Fibroblast of skin of scalp (primary cell): ENCODE data around the gene NLGN2.

Experiments used
- DNase-seq: peaks from one replicate; pipeline ENCODE4 v3.0.0-alpha.2; 2013

The NLGN2 gene

DNA sequence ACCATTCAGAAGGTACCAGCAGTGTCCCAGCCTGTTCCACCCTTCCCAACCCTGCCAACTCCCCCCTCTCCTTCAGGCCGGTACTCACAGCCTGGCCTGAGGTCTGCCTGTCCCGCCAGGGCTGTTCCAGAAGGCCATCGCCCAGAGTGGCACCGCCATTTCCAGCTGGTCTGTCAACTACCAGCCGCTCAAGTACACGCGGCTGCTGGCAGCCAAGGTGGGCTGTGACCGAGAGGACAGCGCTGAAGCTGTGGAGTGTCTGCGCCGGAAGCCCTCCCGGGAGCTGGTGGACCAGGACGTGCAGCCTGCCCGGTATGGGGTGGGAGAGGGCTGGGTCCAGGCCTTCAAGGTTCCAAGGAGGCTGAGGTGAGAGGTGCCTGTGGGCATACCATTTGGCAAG is 7.2 kb downstream of the NLGN2 start:
- DNase-seq = no peak

DNA sequence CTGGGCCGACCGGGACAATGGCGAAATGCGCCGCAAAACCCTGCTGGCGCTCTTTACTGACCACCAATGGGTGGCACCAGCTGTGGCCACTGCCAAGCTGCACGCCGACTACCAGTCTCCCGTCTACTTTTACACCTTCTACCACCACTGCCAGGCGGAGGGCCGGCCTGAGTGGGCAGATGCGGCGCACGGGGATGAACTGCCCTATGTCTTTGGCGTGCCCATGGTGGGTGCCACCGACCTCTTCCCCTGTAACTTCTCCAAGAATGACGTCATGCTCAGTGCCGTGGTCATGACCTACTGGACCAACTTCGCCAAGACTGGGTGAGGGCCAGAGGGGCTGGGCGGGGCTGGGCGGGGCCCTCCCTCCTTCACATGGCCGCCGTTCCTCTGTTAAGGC is 8.1 kb downstream of the NLGN2 start:
- DNase-seq = no peak

DNA sequence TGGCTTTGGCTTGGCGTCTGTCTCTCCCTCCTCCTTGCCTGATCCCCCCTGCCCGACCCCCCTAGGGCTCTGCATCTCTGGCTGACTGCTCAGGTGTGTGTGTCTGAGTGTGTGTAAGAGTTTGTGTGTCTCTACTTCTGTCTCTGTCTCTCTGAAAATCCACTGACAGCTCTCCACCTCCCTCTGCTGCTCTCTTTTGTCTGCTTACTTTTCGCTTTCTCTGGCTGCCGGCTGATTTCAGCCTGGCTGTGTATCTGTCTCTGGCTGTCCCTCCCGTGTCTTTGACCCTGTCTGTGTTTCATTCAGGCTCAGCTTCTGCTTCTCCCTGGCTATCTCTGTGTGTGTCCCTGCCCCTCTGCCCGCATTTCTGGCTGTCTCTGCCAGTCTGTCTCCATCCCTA is 8.7 kb downstream of the NLGN2 start:
- DNase-seq = no peak

DNA sequence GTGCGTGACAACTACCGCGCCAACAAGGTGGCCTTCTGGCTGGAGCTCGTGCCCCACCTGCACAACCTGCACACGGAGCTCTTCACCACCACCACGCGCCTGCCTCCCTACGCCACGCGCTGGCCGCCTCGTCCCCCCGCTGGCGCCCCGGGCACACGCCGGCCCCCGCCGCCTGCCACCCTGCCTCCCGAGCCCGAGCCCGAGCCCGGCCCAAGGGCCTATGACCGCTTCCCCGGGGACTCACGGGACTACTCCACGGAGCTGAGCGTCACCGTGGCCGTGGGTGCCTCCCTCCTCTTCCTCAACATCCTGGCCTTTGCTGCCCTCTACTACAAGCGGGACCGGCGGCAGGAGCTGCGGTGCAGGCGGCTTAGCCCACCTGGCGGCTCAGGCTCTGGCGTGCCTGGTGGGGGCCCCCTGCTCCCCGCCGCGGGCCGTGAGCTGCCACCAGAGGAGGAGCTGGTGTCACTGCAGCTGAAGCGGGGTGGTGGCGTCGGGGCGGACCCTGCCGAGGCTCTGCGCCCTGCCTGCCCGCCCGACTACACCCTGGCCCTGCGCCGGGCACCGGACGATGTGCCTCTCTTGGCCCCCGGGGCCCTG is 9.5 kb downstream of the NLGN2 start:
- no peak for DNase-seq

DNA sequence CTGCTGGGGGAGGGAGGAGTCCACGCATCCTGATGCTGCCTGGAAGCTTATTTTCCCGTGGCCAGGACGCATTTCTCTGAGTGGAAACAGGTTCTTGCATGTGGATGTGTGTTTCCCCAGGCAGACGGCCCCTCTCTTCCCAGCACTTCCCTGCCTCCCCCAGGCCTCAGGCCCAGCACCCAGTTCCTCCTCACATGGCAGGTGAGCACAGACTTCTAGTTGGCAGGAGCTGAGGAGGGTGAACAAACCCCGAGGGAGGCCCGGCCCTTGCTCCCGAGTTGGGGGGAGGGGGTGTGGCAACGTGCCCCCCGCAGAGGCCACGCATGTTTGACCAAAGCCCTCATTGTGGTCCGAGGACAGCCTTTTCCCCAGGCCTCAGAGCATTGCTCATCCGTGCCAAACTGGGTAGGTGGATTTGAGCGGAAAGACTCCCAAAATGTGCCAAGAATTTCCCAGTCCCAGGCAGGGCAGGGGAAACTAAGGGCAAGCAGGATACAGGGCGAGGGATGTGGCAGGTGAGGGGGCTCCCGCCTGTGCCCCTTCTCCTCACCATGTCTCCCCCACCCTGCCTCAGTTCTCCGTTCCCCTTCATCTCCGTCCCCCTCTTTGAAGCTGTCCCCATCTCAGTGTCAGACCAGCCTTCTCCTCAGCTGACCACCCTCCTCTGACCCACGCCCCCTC is 11.0 kb downstream of the NLGN2 start:
- DNase-seq = no peak

DNA sequence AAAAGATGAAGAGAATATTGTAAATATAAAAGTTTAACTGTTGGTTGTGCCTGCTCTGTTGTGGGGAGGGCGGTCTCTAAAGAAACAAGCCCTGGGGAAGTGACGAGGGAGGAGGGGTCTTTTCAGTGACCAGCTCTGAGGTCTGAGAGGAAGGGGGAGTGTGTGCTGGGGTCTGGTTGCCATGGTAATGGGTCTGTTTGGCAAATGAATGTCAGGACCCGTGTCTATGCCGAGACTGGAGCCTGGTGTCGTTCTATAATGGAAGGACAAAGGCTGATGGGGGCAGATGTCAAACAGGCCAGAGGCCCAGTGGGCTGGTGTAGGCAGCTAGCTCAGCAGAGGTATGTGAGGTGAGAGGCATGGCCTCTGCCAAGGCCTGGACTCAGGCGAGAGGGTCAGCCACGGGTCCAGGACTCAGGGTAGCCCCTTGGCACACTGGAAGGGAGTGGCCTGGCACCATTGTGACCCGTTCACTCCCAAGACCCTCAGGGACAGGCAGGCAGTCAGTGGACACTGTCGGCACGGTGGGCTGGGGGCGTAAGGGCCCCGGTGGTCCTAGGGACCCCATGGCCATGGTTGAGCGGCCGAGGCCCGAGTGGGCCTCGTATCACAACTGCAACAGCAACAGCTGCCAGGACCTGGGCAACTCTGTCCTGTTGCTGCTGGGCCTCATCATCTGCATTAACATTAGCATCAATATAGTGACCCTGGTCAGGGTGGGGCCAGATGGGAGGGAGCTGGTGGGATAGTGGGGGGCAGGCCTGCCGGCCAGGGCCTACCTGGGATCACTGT is 12.4 kb downstream of the NLGN2 start, which contains the start of gene SPEM1:
SPEM1 (plus strand) TSS at position 506 of the 792 bp plus-strand sequence; CDS start at position 567, 61 bp downstream.
- no peak for DNase-seq

DNA sequence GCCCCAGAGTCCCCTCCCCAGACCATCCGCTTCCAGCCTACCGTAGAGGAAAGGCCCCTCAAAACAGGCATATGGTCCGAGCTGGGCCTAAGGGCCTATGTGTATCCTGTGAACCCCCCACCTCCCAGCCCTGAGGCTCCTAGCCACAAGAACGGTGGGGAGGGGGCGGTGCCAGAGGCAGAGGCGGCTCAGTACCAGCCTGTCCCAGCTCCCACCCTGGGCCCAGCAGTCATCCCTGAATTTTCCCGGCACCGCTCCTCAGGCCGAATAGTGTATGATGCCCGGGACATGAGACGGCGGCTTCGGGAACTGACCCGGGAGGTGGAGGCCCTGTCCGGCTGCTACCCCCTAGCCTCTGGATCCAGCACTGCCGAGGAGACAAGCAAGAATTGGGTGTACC is 13.5 kb downstream of the NLGN2 start:
- no peak for DNase-seq

DNA sequence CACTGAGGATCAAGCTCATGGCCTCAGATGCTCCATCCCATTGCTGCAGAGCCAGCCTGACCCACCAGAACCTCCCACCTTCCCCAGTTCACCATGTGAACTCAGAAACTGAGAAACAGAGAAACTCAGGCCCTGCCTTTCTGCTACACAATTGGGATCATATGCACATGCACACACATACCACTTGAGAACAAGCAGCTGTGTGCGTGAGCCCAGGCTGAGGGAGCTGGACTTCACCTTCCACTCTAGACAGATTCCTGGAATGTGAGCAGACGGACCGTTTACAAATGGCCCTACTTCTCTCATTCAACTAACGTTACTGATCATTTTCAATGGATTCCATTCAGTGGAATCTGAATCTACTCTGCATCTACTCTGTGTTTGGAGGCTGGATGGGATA is 16.0 kb downstream of the NLGN2 start:
- DNase-seq = no peak

DNA sequence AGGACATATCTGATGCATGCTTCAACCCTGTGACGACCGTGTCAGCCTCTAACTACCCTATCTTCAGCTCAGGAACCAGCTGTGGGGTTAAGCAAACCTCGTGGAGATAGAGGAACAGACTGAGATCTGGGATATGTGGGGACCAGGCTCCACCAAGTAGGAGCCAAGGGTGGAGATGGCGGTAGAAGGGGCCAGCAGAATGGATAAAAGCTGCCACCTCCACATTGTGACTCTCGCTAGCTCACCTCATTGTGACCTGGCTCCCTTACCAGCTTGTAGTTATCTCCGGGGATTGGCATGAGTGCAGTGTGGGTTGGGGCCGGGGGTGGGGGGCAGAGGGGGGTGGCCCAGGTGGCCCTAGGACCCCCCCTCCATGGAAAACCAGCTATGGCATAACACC is 17.7 kb downstream of the NLGN2 start, which contains the start of gene SPEM2:
SPEM2 (plus strand) TSS at position 301 of the 400 bp plus-strand sequence; CDS start at position 374, 73 bp downstream.
- no peak for DNase-seq

DNA sequence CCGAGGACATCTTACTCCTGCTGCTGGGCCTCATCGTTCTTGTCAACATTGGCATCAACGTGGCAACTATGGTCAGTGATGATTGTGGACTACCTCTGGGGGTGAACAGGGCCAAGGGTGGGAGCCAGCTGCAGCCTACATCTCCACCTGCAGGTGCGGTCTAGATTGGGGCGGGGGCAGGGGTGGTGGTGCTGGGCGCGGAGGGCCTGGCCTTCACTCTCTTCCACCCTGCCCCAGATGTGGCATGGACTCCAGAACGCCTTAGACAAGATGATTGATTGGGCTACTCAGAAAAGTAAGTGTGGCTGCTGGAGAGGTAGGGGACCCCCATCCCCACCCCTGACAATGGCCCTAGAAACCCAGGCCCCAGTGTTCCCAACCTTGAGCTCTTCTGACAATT is 18.1 kb downstream of the NLGN2 start:
- no peak for DNase-seq

DNA sequence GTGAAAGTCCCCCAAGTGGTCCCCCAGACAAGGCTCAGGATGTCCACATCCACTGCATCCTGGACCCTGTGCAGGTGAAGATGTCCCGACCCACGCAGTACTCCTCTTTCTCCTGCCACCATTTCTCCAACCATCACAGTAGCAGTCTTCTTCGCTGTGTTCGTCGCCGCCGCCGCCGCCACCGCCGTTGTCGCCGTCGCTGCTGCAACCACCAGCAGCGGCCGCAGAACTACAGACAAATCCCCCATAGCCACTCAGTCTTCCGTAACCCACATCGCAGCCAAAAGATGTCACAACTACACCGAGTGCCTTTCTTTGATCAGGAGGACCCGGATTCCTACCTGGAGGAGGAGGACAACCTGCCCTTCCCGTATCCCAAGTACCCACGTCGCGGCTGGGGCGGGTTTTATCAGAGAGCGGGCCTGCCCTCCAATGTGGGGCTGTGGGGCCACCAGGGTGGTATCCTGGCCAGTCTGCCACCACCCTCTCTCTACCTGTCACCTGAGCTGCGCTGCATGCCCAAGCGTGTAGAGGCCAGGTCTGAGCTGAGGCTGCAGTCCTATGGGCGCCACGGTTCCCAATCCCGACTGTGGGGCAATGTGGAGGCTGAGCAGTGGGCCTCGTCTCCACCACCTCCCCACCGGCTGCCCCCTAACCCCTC is 18.7 kb downstream of the NLGN2 start:
- DNase-seq = no peak

DNA sequence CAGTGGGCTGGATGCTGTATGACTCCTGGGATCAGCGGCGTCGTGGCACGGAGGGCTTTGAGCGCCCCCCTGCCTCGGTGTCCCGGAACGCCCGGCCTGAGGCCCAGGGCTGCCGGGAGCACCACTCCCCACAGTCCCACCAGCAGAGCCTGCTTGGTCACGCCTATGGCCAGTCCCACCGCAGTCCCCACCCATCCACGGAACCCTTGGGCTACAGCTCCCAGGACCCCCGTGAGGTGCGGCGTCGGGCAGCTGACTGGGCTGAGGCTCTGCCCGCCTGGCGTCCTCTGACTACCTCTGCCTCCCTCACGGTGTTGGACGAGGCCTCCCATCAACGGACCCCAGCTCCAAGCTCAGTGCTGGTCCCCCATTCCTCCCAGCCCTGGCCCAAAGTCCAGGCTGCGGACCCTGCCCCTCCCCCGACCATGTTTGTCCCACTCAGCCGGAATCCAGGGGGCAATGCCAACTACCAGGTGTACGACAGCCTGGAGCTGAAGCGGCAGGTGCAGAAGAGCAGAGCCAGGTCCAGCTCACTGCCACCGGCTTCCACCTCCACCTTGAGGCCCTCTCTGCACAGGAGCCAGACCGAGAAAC is 19.3 kb downstream of the NLGN2 start:
- DNase-seq = no peak

DNA sequence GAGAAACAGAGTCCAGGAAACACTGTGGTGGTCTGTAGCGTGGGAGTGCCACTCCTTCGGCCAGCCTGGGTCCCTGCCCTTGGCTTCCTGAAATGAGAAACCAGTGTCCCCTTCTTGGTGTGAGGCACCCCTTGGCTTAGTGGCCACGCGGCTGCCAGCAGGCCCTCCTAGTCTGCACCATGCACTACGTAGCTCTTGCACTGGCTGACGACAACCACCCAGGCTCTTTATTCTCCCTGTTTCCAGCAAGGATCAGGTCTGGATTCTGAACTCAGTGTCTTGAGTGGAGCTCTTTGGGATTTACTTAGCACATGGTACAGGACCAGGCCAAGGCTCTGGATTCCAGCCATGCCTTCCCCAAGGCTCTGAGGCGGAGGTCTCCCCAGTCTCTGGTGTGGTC is 19.9 kb downstream of the NLGN2 start:
- no peak for DNase-seq

DNA sequence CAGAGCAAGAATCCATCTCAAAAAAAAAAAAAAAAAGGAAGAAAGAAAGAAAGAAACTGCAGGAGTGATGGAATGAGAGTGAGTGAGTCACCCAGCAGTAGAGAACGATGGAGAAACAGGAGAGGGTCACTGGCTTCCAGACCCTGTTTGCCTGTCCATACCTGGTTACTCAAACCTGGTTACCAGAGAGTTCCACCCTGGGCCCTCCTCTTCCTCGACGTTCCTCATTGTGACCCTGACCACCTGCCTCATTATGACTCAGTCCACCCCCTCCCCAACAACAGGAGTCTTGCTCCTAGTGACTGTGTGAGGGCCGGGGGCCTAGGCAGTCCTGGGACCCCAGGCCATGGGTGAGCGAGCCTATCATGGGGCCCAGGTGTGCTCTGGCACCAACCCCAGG is 20.9 kb downstream of the NLGN2 start, which contains the start of gene SPEM3:
SPEM3 (plus strand) TSS at position 301 of the 400 bp plus-strand sequence; CDS start at position 347, 46 bp downstream.
- no peak for DNase-seq

DNA sequence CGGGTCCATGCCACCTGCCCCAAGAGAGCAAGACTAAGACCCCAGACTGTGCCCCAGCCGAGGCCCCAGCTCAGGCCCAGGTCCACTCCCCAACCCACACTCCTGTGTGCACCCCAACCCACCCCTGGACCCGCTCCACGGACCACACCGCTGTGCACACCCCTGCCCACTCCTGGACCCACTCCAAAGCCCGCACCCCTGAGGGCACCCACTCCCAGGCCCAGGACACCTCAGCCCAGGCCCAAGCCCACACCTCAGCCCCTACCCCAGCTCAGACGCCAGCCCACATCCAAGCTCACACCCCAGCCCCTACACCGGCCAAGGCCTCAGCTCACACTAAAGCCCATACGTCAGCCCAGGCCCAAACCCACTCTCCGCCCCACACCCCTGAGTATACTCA is 22.1 kb downstream of the NLGN2 start:
- no peak for DNase-seq

DNA sequence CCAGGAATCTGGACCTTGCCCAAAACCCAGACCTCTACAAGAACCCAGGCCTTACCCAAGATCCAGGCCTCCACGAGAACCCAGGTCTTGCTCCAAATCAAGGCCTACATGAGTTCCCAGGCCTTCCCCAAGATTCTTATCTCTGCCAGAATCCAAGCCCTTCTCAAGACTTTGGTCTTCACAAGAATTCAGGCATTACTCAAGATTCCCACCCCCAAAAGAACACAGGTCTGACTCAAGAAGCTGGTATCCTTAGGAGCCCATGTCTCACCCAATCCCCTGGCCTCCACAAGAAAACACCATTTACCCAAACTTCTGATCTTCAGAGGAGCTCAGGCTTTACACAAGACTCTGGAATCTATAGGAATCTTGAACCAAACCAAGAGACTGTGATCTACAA is 23.6 kb downstream of the NLGN2 start:
- no peak for DNase-seq

DNA sequence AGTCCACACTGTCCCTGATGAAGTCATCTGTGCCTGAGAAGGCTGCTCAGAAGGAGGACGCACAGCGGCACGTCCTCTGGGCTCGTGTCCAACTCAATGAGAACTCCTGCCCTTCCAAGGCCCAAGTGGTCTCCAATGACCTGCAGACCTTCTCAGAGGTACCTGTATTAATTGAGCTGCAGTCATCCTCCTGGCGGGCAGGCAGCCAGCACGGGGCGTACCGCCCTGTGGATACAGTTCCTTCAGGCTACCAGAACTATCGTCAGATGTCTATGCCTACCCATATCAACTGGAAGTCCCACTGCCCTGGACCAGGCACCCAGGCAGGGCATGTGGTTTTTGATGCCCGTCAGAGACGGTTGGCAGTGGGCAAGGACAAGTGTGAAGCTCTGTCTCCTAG is 24.7 kb downstream of the NLGN2 start:
- no peak for DNase-seq

DNA sequence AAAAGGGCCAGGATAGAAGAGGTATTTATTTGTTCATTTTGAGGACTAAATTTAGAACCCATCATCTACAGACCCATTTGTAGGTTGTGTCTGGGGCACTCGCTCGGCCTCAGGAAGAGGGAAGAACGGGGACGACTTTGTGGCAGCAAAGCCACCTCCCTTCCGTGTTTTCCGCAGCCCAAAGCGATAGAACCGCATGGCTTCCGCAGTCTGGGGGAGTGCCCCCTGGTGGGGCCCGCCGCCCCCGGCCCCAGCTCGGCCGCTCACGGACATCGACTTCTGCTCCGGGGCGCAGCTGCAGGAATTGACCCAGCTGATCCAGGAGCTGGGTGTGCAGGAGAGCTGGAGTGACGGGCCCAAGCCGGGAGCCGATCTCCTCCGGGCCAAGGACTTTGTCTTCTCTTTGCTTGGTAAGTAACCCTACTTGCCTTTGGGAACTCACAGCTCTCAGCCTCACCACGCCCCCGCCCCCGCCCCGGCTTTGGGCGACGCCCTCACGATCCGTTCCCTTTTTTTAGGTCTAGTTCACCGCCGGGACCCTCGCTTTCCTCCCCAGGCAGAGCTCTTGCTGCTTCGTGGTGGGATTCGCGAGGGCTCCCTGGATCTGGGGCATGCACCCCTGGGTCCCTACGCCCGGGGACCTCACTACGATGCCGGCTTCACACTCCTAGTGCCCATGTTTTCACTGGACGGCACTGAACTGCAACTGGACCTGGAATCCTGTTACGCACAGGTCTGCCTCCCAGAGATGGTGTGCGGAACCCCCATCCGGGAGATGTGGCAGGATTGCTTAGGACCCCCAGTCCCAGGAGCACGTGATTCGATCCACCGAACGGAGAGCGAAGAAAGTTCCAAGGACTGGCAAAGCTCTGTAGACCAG is 28.3 kb downstream of the NLGN2 start:
- DNase-seq = no peak

DNA sequence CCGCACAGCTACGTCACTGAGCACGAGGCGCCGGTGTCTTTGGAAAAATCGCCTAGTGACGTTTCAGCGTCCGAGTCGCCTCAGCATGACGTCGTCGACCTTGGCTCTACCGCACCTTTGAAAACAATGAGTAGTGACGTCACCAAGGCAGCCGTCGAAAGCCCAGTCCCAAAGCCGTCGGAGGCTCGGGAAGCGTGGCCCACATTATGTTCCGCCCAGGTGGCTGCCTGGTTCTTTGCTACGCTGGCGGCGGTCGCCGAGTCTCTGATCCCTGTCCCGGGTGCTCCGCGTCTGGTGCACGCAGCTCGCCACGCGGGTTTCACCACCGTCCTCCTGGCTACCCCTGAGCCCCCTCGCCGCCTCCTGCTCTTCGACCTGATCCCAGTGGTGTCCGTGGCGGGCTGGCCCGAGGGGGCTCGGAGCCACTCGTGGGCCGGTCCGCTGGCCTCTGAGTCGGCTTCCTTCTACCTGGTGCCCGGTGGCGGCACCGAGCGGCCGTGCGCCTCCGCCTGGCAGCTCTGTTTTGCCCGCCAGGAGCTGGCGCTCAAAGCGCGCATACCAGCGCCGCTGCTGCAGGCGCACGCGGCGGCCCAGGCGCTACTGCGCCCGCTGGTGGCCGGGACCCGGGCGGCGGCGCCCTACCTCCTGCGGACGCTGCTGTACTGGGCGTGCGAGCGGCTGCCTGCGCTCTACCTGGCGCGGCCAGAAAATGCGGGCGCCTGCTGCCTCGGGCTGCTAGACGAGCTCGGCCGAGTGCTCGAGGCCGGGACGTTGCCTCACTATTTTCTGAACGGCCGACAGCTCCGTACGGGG is 29.1 kb downstream of the NLGN2 start:
- DNase-seq = peak; percentile 77

DNA sequence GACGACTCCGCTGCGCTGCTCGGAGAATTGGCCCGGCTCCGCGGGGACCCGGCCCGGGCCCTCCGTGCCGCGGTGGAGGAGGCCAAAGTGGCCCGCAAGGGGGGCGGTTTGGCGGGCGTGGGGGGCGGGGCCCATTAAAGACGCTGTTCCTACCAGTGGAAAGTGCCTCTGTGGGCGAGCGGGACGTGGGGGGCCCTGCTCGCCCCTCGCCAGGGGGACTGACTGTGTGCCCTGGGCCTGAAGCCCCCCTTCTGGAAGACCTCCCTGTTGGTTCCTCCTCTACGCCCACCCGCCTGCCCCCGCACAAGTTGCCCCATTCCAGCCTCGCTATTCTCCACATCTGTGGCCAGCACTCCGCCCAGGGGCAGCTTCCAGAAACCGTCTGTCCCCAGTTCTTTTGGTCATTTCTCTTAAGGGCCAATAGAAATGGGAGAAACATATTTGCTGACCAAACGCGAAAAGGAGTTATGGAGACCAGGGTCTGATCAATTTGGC is 29.8 kb downstream of the NLGN2 start:
- no peak for DNase-seq
